Vagina (tissue), 2 donors: ENCODE results near the gene FER1L5.

ENCODE experiments used
- CTCF ChIP-seq, 3 experiments: fragments of 450-650 bp in 2 of 3; fragments of 200-600 bp in 1 of 3; sonication (generic) in 1 of 3; IDR thresholded peaks; one replicate each; pipeline ENCODE4 v1.5.1; 2017 to 2019; ENCODE audit warnings: antibody characterized with exemption in 3 of 3, mild to moderate bottlenecking in 2 of 3, moderate library complexity in 2 of 3
- POLR2AphosphoS5 ChIP-seq, 2 donors: sonication (generic); formaldehyde crosslinking; IDR thresholded peaks; one replicate each; pipeline ENCODE4 v1.9.0; 2017; ENCODE audit warnings: antibody characterized with exemption in 2 of 2, mild to moderate bottlenecking in 2 of 2, low read depth in 1 of 2; ENCODE audit not compliant: insufficient read depth in 1 of 2

GRCh38 chr2:96633641-96634040 lies 8.9 kb upstream of the FER1L5 start:
- TF ChIP-seq POLR2AphosphoS5 (IDR thresholded peaks at IDR 0.05; ENCODE audit: insufficient read depth in 1 of 2, low read depth in 1 of 2) (no peak), CTCF (IDR thresholded peaks at IDR 0.05) (no peak)
